ENCODE results near the gene CDK15.

The CDK15 gene

DNA sequence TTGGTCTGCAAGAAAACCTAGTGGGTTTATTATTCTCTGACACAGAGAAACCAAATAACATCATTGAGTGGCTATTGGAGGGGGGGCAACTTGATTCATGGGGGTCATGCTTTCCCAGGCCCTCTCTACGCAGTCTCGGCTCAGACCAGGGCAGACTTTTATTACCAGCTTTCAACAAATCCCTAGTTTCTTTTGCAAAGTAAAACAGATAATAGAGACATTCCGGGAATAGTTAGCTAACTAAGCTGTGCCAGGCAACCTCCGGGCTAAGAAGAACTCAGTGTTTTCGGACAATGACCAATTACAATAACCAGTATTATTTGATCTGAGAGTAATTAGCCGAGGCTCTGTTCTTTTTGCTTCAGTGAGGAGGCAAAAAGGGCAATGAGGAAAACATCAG is 66.3 kb downstream of the CDK15 start:
- no peak for DNase-seq

DNA sequence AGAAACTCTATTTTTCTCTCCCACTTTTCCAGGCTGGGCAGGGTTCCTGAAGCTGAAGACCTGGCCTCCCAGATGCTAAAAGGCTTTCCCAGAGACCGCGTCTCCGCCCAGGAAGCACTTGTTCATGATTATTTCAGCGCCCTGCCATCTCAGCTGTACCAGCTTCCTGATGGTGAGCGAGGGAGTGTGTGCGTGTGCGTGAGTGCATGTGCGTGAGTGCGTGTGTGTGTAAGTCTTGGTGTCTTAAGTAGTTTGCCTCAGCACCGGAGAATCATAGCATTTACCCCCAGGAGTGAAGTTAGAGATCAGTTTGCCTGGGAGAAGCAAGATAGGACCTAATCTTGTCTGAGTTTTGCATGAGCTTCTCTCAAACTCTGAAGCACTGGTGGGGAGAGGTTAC is 73.7 kb downstream of the CDK15 start:
- no peak for DNase-seq

DNA sequence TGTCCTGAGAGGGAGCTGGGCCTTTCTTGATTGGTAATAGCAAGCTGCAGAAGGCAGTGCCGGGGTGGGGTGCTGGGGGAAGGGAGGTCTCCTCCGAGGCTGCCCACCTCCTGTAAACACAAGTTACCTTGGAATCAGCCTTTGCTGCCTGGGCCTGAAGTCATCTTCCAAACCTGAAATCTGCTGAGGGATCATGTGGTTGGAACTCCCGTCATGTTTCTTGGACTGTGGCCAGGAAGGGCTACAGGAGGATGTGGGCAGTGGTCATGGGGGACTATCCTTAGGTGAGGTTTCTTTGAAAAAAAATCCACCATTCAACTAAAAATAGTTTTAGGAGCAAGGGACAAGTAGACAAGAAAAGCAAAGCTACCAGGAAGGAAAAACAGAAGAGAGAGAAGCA is 74.2 kb downstream of the CDK15 start:
- no peak for DNase-seq

DNA sequence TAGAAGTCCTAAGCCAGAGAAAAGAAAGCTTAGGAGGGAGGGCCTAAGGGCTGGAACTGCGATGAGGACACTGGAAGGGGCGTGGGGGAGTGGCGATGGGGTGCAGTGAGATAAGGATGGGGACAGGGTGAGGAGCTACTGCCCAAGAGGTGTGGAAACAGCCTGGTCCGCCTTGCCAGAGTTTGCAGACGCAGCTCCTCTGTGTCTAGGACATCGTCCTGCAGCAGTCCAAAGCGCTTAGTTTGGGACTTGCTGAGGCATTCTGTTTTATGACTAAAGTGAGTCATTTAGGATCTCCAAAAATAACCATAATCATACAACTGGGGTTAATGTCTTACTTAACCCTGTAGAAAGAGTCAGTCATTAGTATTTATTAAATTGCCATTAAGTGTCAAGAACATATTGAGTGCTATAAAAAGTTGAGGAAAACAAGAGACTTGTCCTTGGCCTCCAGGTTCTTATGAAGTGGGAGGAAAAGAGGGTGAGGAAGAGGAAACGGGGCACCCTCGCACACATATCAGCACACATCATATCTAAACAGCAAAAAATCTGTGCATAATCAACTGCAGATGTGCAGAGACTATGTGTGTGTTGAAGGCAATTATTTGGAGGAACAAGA is 74.8 kb downstream of the CDK15 start:
- DNase-seq: no peak

DNA sequence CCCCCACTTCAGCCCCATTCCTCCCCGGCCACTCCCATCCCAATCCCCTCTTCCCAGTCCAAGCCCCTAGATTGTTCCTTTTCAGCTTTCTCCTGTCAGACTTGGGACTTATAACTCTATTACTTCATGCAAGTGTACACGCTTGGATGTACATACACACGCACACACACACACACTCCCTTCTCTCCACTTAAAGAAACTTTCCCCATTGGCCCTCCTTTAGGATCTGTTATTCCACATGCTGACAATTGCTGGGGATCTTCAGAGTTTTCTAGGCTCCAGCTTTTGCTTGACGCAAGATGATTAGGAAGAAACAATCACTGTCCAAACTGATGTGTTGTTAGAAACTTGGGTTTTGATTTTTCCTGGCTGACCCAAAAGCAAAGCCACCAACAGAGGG is 75.4 kb downstream of the CDK15 start:
- DNase-seq: no peak

DNA sequence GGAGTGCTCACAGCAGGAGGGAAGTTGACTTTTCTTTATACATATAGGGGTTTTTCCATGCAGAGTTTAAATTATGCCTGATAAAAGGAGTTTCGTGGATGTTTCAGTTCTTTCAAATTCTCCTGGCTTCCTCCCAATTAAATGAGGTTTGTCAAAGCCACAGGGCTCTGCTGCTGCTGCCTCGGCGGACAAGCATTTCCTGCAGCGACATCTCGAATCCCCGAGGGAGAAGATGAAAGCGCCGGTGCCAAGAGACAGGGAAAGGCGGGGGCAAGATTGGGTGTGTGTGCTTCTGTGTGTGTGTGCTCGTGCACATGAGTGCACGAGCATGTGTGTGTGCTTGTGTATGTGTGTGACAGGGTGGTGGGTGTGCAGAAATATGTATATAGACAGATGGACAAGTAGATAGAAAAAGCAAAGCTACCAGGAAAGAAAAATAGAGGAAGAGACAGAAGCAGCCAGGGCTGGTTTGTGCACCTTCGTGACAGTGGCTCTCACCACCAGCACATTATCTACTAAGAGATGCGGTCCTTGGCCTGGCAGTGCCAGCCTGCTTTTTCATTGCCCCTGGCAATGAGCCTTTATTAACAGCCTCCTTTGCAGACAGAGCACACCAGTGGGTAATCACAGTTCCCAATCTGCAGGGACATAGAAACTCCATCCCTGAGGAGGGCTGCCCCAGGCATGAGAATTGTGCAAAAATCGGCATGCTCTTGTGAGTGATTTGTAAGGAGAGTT is 76.2 kb downstream of the CDK15 start:
- DNase-seq: no peak

DNA sequence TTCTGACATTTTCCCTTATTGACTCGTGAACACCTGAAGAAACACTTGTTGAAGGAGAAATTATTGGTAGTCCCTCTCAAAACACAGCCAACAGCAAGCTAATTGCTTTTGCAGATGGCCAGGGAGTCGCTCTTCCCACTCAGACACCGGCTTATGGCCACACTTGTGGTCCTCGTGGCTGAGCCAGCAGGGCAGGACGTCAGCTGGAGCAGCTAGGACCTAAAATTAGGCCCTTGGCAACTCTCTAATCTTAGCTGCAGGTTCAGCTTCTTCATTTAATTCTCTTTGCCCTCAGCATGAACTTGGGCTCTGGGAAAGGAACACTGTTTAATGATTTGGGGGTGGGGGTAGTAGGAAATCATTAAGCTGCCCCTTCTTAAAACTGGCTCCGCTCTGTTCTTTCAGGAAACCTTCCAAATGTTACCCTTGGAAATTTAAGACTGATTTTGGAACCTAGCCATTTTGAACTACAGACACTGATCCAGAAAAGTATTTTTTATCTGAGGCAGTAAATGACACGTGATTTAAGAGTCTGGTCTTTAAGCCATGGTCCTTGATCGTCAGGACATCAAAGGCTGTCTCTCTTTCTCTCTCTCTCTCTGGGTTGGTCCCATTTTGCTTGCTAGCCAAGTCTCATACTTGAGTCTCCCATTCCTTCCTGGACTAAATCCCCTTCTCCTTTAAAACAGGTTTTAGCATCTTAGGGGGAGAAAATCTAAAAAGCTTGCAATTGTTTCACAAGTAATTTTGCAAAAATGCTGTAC is 77.5 kb downstream of the CDK15 start:
- DNase-seq: no peak

DNA sequence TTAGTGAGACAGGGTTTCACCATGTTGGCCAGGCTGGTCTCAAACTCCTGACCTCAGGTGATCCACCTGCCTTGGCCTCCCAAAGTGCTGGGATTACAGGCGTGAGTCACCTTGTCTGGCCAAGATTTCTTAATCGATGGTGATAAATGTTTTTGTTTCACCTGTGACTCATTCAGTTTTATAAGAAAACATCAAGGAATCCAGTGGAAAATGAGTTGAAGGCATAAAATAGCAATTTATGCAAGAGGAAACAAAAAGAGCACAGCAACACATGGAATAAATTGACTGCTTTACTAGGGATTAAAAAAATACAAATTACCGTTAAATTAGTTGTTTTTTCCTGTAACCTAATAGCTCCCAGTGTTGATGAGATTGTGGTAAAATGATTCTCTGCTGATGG is 80.2 kb downstream of the CDK15 start:
- no peak for DNase-seq

DNA sequence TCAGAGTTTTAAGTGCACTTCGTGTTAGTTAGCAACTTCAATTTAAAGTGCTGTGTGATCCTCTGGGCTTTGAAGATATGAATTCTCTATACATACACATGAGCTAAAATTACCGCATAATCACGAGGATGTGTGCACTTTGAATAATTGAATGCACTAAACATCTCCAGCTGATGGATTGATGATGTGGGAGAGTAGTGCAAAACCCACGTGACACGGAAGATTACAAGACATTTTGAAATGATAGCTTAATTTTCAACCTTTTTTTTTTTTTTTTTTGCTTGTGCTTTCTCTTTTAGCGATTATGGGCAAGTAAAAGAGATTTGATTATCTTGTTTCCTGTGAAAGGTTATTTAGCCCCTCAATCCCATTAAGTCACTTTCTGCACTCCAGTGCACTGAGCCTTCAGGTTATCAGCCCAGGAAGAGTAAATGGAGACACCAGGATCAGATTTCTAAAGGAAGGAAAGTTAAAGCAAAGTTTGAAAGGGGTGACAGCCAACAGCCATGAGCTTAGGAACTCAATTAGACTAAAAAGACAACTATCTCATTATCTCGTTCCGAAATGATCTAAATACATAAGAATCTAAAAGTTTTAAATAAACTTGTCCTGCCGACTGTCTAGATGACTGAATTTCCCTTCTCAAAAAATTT is 81.6 kb downstream of the CDK15 start:
- no peak for DNase-seq

DNA sequence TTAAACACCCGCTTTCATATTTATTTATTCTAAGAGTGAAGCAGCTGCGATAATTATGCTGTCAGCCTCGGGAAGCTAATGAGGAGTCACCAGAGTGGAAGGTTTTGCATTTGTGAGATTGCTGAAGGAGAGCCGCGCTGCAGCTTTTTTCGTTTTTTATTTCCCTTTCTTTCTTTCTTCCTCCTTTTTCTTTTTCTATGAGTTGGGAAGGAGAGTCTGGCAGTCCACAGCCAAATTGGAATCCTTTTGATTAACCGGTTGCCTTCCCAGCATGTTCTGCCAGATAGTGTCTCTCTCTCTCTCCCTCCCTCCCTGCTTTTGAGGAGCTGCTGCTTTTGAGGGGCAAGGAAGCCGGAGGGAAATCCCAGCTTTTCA is 82.1 kb downstream of the CDK15 start:
- DNase-seq: no peak

DNA sequence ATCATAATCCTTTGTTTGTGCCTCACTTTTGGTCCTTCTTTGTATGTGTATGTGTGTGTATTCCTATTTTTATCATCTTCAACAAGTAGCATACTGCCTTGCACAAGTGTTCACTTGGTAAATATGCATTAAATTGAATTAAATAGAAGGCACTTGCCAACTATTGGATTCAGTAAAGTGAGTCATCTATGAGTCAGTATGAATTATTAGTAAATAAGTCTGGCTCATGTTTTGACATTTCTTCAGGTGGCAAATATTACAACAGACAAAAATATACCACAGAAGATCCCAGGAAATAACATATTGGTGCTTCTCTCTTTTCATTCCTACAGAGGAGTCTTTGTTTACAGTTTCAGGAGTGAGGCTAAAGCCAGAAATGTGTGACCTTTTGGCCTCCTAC is 84.1 kb downstream of the CDK15 start:
- DNase-seq: no peak

DNA sequence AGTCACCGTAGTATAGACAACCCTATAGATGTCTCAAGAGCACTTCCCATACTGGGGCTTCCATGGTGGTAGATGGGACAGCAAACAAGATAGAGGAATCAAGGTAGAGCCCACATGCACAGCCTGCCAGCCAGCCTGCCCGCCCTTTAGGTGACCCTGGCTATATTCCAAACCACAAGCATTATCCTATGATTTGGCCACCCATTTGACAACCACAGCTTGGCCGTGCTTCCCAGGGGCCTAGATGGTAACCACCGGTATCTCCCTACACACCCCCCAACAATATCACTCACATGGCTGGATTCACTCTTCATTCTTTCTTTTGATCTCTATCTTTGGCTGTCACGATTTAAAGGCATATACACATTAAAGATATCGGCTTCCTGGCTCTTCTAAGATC is 85.3 kb downstream of the CDK15 start:
- DNase-seq: no peak

DNA sequence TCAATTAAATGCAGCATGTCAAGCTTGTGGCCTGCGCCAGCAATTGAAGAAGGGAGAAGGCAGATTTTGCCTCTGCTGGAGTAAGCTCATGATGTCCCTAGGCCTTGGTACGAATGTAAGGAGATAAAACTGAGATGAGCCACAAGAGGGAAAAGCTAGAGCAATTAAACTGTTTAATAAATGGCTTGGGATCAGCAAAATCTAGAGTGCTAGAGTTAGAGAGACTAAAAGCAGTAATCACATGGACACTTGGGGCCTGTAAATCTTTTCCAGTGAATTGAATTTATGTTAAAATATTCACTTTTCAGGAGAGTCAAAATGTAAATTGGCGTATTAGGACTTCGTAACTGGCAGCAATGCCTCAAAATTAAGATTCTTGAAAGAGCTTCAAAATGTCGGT is 86.2 kb downstream of the CDK15 start:
- DNase-seq: no peak

DNA sequence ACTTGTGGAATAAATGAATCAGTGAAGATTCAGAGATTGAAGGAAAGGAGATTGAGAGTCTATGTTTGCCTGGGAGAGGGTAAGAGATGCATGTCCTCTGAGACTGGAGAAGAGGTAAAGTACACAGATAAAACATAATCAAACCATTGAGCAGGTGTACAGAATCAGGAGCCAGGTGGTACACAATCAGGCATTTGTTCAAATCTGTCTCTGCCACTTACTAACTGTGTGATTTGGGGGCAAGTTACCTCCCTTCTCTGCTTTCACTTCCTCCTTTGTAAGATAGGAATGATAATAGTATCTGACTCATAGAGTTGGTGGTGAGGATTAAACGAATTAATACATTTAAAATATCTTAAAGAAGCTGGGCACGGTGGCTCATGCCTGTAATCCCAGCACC is 94.0 kb downstream of the CDK15 start:
- DNase-seq: no peak

DNA sequence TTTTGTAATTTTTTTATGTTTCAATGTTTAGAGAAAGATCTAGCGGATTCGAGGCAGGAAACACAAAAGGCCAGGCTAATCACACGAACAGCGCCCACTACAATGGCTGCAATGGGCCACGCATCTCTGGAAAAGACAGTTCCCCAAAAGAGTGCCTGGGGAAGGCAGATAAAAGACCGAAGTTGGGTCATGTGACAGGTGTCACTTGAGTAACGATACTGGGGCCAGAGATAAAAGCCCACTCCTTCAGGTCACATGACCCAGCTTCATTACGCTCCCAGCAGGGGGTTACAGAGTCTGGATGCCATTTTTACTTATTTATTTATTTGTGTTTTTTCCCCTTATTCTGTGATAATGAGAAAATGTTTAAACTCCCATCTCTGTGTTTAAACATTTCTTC is 95.4 kb downstream of the CDK15 start:
- no peak for DNase-seq

DNA sequence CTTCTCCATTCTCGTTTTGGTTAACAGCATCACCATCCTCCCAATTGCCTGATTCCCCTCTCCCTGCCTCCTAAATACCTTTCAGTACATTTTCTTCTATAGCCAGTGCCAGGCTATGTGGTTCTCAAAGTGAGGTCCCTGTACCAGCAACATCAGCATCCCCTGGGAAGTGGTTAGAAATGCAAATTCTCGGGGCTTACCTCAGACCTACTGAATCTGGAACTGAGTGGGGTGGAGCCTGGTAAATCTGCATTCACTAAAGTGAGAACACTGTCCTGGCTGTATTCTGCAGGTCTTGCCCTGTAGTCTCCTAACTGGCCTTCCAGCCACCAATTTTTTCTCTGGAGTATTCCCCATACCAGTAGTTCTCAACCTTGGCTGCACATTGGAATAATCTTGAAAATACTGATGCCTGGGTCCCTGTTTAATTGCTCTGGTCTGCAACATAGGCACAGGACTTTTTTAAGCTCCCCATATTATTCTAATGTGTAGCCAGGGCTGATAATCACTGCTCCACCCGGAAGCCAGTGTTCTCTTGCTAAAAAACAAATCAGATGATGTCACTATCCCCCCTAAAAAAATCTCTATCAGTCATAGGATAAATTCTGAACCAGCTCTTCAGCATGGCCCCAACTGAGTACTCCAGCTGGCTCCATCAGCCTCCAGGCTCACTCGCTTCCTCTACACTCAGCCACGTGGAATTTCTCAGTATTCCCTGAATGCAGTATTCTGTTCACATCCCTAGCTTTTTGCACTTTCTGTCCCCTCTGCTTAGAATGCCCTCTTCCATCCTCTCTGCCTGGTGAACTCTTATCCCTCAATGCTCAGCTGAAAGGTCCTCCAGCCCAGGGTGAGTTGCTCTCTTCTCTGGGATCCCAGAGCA is 98.4 kb downstream of the CDK15 start:
- no peak for DNase-seq

DNA sequence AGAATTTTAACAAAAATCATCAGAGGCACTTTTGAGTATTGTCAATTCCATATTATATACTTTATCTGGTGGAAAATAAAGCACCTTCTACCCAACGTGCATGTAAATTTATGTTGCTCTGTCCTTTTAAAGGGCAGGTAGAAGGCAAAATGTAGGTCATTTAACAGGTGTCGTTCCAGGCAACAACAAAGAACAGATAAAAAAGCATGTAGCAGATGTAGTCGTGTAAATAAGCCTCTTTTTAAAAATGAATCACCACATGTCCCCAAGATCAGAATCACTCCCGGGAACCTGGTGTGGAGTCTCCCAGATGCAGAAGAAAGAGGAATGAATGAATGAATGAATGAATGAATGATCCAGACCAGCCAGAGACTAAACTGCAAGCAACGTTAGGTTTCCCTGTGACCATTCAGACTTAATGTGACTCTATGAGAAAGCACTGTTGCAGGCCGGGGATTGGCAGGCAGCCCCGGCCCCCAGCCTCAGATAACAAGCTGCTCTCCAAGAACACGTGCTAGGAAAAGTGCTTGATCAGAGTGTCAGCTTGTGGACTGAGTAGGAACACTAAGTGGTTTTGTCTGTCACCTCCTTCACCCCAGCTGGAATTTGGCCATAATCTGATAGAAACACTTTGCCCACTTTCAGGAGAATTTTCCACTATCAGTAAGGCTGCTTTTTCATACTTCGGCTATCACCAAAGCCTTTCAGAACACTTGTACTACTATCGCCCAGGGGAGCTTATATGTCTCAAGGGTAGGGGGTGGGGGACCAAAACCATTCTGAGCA is 100.6 kb downstream of the CDK15 start:
- no peak for DNase-seq

DNA sequence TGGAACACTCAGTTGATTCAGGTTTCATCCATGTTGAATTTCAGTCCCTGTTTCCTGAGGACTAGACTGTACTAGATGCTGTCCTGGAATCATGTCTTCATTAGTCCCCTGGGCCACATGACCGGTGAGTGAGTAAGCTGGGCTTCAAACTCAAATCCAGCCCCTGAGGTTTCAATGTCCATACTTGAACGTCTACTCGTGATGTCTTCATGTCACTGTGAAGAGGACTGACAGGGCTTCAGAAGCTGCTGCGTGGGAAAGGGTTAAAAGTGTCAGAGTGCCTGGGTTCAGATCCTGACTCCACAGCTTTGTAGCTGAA is 101.2 kb downstream of the CDK15 start:
- no peak for DNase-seq

DNA sequence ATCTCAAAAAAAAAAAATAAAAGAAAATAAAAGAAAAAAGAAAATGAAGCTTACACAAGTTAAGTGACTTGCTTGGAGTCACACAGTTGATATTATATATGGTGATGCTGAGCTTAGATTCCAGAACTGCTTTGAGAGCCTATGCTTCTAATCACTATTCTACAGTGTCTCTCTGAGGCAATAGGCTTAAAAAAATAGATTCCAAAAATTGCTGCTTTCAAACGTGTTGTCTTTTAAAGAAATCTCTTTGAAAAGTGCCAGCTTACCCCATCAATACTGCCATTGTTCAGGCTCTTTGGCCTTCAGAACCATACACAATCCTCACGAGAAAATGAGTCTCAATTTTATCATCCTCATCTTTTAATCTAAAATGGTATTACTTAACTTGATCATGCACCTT is 102.6 kb downstream of the CDK15 start:
- DNase-seq: no peak

DNA sequence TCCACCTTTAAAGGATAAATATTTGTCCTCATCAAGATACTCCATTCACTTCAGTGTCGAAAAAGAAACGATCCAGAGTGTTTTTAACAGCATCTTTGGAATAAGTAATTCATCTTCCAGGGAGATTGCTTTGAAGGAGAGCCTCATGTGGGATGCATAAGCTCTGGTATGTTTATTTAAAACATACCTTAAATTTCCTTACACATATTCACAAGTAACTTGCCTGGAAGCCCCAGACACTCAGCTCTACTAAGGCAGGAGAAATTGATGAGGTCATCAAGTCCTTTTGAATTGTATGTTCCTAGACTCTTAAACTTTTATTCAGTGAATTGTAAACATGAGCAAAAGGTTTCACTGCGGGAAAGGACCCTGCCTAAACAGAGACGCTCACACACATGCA is 103.0 kb downstream of the CDK15 start:
- no peak for DNase-seq

DNA sequence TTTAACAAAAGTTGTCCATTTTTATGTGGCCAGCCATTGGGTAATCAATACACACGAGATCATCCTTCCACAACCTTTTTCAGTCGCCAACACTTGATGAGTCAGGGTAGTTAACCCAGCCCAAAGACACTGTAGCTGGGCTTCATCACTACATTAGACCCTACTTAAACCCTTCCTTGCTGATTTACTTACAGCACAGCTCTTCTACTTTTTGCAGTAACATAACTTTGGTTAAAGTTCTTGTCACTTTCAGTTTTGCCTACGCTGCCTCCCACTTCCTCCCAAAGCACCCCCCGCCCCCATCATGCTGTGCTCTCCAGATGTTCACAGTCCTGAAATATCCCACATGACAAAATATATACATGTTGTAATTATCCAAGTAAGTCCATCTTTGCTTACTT is 103.6 kb downstream of the CDK15 start:
- DNase-seq: no peak

DNA sequence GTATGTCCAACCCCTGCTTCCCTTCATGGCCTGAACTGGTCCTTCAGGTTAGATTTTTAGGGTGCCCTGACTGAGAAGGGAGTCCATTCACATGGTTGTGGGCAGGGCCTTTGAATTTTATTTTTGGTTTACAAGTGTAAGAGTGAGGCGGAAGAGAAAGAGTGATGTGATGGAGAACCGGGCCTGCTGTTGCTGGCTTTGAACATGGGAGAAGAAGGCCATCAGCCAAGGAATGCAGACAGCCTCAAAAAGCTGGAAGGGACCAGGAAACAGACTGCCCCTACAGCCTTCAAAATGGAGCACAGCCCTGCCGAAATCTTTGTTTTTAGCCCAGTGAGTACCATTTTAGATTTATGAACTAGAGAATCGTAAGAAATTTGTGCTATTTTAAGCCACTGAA is 105.0 kb downstream of the CDK15 start:
- DNase-seq: no peak

Measured in activated CD4-positive, alpha-beta T cell treated with anti-CD3 and anti-CD28 coated beads, Interleukin-2, amount 50 U/mL, for 1 hour (primary cell).